Measurements from ENCODE around the gene RABGAP1L. TPM values are rescaled to one million over a fixed set of nuclear protein-coding genes. Genes with fewer than 3 reads are reported as not detected.

Gene RABGAP1L
- total RNA-seq, 1 donor from 2014 or later, result 46.0 TPM

DNA sequence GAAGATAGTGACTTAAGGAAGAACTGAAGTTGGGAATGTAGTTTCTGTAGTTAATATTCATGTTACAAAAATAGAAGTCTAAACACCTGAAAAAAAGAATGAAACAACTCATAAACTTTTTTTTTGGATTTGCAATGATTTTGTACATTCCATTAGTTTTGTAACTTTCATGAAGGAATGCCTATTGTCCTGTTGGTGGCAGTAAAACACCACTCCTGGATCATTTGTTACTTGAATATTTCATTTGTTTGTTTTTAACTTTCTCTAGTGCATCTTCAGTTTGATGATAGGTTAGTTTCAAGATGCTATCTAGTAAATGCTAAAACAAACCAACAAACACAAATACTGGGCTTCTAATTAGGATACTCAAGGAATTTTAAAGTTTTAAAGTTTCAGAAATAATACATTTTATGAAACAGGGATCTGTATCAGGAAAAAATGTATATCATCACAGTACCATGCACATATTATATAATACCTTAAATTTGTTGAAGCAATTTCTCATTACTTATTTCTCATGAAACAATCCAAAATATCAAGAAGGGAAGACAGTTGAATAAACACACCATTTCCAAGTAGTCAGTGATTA is 610.7 kb downstream of the RABGAP1L start:
- H3K9ac ChIP-seq, result no peak overlapping the region
- no peak overlapping the region for H3K4me2 ChIP-seq
- H3K27ac Mint-ChIP-seq, result no peak overlapping the region
- no peaks in the 10 kb centered on the region for H4K20me1 ChIP-seq (ENCODE audit: low read depth)
- H3K36me3 ChIP-seq, result no peaks in the 10 kb centered on the region
- peaks cover 3% of the 10 kb centered on the region for H3K4me1 Mint-ChIP-seq
- no peaks in the 10 kb centered on the region for H3K9me3 Mint-ChIP-seq
- H2AFZ ChIP-seq (replicated peaks), result no peak overlapping the region
- no peak overlapping the region for H3K27ac ChIP-seq
- no peak overlapping the region for H3K4me3 ChIP-seq
- no peaks in the 10 kb centered on the region for H3K4me1 ChIP-seq
- no peaks in the 10 kb centered on the region for H3K27me3 ChIP-seq
- TF ChIP-seq, protein P1, sequence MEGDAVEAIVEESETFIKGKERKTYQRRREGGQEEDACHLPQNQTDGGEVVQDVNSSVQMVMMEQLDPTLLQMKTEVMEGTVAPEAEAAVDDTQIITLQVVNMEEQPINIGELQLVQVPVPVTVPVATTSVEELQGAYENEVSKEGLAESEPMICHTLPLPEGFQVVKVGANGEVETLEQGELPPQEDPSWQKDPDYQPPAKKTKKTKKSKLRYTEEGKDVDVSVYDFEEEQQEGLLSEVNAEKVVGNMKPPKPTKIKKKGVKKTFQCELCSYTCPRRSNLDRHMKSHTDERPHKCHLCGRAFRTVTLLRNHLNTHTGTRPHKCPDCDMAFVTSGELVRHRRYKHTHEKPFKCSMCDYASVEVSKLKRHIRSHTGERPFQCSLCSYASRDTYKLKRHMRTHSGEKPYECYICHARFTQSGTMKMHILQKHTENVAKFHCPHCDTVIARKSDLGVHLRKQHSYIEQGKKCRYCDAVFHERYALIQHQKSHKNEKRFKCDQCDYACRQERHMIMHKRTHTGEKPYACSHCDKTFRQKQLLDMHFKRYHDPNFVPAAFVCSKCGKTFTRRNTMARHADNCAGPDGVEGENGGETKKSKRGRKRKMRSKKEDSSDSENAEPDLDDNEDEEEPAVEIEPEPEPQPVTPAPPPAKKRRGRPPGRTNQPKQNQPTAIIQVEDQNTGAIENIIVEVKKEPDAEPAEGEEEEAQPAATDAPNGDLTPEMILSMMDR (IDR thresholded peaks at IDR 0.05), result peak; percentile 85
- no peak for TF ChIP-seq EZH2 (IDR thresholded peaks at IDR 0.05)
- H3K27me3 Mint-ChIP-seq (ENCODE audit: insufficient read depth, low read depth), result no peaks in the 10 kb centered on the region
- no peaks in the 10 kb centered on the region for H3K9me3 ChIP-seq (ENCODE audit: low read depth)
- DNase-seq (ENCODE audit: low spot score), result peak; percentile 53
- H3K4me3 Mint-ChIP-seq, result no peak overlapping the region
- no peaks in the 10 kb centered on the region for H3F3A ChIP-seq (ENCODE audit: low read depth)
- no peaks in the 10 kb centered on the region for H3K36me3 Mint-ChIP-seq
- H3K79me2 ChIP-seq (ENCODE audit: low read depth), result no peaks in the 10 kb centered on the region

DNA sequence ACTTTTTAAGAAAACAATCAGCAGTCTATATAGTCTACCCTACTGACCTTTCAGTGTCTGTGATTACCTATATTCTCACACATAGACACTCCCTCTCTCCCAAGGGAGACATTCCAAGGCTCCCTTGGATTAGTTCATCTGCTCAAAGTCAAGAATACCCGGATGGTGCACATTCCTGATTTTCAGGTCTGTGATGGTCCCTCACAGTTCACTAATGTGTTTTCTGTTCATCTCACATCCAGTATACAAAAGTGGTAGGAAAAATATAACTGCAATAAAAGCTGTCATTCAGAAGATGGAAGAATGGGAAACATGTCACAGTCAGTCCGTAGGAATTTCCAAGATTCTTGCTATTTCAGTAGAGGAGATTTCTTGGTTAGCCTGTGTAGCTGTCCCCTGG is 616.3 kb downstream of the RABGAP1L start:
- Histone ChIP-seq H3K9ac (no peak overlapping the region), H3K27me3 (no peaks in the 10 kb centered on the region), H3K4me1 (no peaks in the 10 kb centered on the region), H3F3A (ENCODE audit: low read depth) (no peaks in the 10 kb centered on the region), H3K4me2 (no peak overlapping the region), H2AFZ (replicated peaks) (no peak overlapping the region), H3K79me2 (ENCODE audit: low read depth) (no peaks in the 10 kb centered on the region), H3K4me3 (no peak overlapping the region), H4K20me1 (ENCODE audit: low read depth) (no peaks in the 10 kb centered on the region), H3K9me3 (ENCODE audit: low read depth) (no peaks in the 10 kb centered on the region), H3K36me3 (no peaks in the 10 kb centered on the region), H3K27ac (no peak overlapping the region)
- Mint-ChIP-seq H3K27ac (no peak overlapping the region), H3K4me1 (no peaks in the 10 kb centered on the region), H3K4me3 (no peak overlapping the region), H3K27me3 (ENCODE audit: insufficient read depth, low read depth) (no peaks in the 10 kb centered on the region), H3K9me3 (no peaks in the 10 kb centered on the region), H3K36me3 (no peaks in the 10 kb centered on the region)
- DNase-seq (ENCODE audit: low spot score), result no peak
- TF ChIP-seq EZH2 (IDR thresholded peaks at IDR 0.05), result no peak
- TF ChIP-seq EZH2phosphoT487 (IDR thresholded peaks at IDR 0.05), result no peak
- TF ChIP-seq, protein P1 (IDR thresholded peaks at IDR 0.05), result no peak

DNA sequence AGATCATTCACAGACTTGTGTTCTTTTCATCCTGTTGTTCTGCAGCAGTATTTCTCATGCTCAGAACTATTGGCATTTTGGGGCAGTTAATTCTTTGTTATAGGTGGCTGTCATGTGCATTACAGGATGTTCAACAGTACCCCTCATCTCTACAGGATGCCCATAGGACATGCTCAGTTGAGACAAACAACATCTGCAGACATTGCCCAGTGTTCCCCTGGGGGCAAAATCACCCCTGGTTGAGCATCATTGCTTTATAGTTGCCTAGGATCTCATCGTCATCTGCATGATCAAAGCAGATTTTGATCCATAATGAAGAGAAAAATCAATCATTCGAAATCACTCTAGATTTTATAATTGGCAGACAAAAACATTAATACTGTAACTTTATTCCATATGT is 617.9 kb downstream of the RABGAP1L start:
- H3K9ac ChIP-seq, result no peak overlapping the region
- H3K27ac Mint-ChIP-seq, result no peak overlapping the region
- no peaks in the 10 kb centered on the region for H3K27me3 ChIP-seq
- DNase-seq (ENCODE audit: low spot score), result no peak
- H3K9me3 ChIP-seq (ENCODE audit: low read depth), result no peaks in the 10 kb centered on the region
- no peaks in the 10 kb centered on the region for H4K20me1 ChIP-seq (ENCODE audit: low read depth)
- no peak overlapping the region for H3K4me3 Mint-ChIP-seq
- no peaks in the 10 kb centered on the region for H3K36me3 ChIP-seq
- no peak overlapping the region for H3K4me2 ChIP-seq
- H3K9me3 Mint-ChIP-seq, result peaks cover 3% of the 10 kb centered on the region
- H3K4me1 ChIP-seq, result no peaks in the 10 kb centered on the region
- no peaks in the 10 kb centered on the region for H3F3A ChIP-seq (ENCODE audit: low read depth)
- H3K36me3 Mint-ChIP-seq, result no peaks in the 10 kb centered on the region
- no peaks in the 10 kb centered on the region for H3K27me3 Mint-ChIP-seq (ENCODE audit: insufficient read depth, low read depth)
- no peak overlapping the region for H3K4me3 ChIP-seq
- no peak for TF ChIP-seq EZH2 (IDR thresholded peaks at IDR 0.05)
- no peak for TF ChIP-seq EZH2phosphoT487 (IDR thresholded peaks at IDR 0.05)
- TF ChIP-seq, protein P1 (IDR thresholded peaks at IDR 0.05), result no peak
- no peaks in the 10 kb centered on the region for H3K4me1 Mint-ChIP-seq
- H3K27ac ChIP-seq, result no peak overlapping the region
- H2AFZ ChIP-seq (replicated peaks), result no peak overlapping the region
- H3K79me2 ChIP-seq (ENCODE audit: low read depth), result no peaks in the 10 kb centered on the region
